LNCAP (cell line): ENCODE measurements around the gene BAZ2B.

Source experiments
- TF ChIP-seq, protein P1 (sequence below): fragments of 450-650 bp; IDR thresholded peaks from 2 replicates; pipeline ENCODE4 v1.5.1; 2017; ENCODE audit warnings: mild to moderate bottlenecking

BAZ2B gene

DNA sequence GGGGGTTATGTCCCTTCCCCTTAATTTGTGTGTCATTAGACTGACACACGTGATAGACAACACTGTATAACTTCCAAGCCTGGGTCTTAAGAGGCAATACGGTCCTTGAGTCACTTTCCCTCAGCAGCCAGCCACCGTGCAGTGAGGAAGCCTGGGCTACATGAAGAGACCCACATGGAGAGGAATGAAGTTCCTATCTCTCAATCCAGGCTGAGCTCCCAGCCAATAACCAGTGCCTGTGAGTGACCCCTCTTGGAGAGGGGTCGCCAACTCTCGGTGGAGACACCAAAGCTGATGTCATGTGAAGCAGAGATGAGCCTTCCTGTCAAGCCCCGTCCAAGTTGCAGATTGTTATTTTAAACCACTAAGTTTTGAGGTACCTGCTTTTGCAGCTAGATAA, 324.2 kb downstream of the BAZ2B start:
- TF ChIP-seq, protein P1, sequence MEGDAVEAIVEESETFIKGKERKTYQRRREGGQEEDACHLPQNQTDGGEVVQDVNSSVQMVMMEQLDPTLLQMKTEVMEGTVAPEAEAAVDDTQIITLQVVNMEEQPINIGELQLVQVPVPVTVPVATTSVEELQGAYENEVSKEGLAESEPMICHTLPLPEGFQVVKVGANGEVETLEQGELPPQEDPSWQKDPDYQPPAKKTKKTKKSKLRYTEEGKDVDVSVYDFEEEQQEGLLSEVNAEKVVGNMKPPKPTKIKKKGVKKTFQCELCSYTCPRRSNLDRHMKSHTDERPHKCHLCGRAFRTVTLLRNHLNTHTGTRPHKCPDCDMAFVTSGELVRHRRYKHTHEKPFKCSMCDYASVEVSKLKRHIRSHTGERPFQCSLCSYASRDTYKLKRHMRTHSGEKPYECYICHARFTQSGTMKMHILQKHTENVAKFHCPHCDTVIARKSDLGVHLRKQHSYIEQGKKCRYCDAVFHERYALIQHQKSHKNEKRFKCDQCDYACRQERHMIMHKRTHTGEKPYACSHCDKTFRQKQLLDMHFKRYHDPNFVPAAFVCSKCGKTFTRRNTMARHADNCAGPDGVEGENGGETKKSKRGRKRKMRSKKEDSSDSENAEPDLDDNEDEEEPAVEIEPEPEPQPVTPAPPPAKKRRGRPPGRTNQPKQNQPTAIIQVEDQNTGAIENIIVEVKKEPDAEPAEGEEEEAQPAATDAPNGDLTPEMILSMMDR: no peak

DNA sequence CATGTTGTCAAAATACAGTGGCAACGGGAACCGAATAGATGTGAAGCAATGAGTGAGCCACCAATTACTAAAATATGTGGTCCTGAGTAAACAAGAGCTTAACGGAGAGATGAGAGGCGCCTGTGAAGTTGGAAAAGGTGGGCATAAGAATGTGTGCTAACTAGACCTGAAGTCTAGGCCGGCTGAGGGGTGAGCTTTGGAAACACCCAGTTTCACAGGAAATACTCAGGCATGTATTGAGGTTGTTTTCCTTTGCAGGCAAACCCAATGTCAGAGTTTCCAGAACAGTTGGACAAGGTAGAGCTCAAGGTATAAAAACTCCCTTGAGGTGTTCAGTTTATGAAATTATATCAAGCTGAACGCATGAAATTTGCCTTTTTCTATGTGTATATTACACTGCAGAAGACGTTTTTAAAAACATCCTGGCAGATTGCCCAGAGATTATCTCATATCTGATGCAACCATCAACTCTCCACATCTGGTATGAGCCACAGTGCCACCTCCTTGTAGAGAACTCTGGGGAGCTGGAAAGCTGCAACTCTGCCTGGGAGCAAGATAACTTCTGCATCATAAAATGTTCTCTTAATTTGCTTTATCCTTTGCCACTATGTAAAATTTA, 325.9 kb downstream of the BAZ2B start:
- TF ChIP-seq, protein P1: no peak

DNA sequence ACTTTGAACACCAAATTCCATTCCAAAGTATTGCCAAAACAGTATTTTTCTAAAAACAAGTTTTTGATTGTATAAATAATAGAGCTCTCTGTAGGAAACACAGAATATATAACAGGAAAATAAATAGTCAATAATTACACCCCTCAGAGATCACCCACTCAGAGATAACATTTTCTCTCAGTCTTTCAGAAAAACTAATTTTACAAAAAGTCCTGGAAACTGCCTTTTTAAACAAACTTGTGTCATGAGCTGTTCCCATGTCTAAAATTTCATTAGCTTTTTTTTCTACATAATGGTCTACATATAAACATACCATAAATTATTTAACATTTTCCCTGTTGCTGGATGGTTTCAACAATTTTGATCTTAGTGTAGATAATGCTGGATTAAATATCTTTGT, 328.6 kb downstream of the BAZ2B start:
- TF ChIP-seq, protein P1: no peak

DNA sequence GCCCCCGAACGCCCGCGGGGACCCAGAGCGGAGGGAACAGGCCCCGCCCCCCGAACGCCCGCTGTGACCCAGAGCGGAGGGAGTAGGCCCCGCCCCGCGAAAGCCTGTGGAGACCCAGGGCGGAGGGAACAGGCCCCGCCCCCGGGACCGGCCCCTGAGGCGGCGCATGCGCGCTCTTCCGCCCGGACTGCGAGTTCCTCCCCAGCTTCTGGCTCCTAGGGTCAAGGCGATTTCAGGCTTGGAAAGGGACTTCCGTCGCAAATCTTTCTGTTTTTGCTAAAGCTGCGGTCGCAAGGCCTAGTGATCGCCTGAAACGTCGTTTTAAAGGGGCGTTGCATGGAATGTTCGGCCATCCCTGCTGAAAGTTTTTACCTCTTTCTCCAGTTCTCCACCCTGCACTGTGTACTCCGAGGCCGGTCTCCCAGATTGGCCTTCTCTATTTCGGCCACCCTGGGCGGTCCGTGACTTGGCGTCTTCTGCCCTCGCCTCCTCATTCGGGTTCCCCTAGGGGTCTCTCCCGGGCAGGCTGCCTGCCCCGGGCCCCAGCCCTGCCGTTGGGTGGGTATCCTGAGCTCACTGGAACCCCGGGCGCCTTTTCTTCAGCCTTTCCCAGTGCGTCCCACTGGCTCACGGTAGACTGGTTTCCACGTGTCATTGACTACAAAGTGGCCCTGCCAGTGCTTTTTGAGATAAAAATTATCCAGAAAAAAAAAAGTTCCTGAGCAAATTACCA, 329.5 kb downstream of the BAZ2B start:
- TF ChIP-seq, protein P1: no peak

DNA sequence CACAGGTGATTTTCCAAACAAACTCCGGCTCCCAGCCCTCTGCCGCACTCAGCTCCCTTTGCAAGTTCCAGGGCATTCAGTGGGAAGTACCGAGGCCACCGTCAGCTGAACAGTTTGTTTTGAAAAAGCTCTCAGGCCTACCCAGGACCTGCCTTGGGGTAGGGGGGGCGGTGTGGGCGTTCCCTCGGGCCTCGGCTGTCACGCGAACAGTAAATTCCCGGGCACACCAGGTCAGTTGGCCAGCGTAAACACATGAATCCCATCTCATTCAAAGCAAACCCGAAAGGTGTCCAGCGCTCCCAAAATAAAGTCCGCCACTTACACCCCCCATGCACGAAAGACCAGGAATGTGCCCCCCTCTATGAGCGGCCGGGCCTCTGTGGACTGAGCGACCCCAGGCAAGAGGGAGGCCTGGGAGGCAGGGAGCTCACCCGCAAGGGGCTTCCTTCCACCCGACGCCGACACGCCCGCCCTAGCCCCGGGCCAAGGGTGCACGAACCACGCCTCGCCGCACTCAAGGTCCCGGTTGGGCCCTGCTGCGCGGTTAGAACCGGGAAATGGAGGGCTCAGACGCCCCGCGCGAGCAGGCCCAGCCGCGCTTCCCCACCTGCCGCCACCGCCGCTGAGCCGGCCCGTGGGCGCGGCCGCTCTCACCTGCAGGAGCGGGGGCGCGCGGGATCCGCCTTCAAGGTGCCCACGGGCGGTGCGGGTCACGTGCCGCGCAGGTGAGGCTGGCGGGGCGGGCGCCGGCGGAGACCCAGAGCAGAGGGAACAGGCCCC, 330.2 kb downstream of the BAZ2B start, which contains the start of gene WDSUB1:
Gene WDSUB1 (minus strand): TSS at position 775 of the 780 bp plus-strand sequence. CDS start 3,634 bp downstream, outside the sequence.
- TF ChIP-seq, protein P1: no peak

DNA sequence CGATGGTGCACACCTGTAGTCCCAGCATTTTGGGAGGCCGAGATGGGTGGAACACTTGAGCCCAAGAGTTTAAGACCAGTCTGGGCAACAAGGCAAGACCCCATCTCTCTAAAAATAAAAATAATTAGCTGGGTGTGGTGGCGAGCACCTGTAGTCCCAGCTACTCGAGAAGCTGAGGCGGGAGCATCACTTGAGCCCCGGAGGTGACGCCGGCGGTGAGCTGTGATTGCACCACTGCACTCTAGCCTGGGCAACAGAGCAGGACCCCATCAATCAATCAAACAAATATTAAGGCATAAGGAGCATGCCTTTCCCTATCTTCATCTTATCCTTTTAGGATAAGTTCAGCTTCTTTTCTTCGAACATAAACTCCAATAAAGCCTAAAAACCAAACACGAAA, 330.9 kb downstream of the BAZ2B start:
- TF ChIP-seq, protein P1: no peak

DNA sequence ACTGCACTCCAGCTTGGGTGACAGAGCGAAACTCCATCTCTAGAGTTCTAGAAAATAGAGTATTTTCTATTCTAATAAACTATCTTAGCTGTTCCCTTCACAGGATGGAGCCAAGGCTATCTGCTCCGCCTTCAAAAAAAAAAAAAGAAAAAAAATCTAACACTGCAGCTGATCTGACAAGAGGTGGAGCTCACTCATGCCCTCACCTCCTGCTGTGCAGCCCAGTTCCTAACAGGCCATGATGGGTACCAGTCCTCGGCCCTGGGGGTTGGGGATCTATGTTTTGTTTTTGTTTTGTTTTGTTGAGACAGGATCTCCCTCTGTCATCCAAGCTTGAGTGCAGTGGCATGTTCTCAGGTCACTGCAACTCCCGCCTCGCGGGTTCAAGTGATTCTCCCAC, 332.8 kb downstream of the BAZ2B start:
- TF ChIP-seq, protein P1: no peak
